ENCODE results near the gene DYSF.

The DYSF gene

GRCh38 chr2:71671895-71672825 is 218.8 kb downstream of the DYSF start:
- H3K36me3 ChIP-seq (ENCODE audit: low read depth): no peaks in the 10 kb centered on the region
- DNase-seq (ENCODE audit: low spot score): no peak
- peaks cover 3% of the 10 kb centered on the region for H3K4me1 ChIP-seq (ENCODE audit: insufficient read depth, poor library complexity, severe bottlenecking)
- ATAC-seq (ENCODE audit: low read depth): no peak
- H3K27ac ChIP-seq (ENCODE audit: poor library complexity, severe bottlenecking): no peak overlapping the region
- H3K27me3 ChIP-seq (ENCODE audit: insufficient read depth, poor library complexity, severe bottlenecking): no peaks in the 10 kb centered on the region
- TF ChIP-seq CTCF (IDR thresholded peaks at IDR 0.05; ENCODE audit: poor library complexity, severe bottlenecking): no peak
- H3K4me3 ChIP-seq (ENCODE audit: severe bottlenecking): no peak overlapping the region
- H3K9me3 ChIP-seq (ENCODE audit: severe bottlenecking): no peaks in the 10 kb centered on the region

DNA sequence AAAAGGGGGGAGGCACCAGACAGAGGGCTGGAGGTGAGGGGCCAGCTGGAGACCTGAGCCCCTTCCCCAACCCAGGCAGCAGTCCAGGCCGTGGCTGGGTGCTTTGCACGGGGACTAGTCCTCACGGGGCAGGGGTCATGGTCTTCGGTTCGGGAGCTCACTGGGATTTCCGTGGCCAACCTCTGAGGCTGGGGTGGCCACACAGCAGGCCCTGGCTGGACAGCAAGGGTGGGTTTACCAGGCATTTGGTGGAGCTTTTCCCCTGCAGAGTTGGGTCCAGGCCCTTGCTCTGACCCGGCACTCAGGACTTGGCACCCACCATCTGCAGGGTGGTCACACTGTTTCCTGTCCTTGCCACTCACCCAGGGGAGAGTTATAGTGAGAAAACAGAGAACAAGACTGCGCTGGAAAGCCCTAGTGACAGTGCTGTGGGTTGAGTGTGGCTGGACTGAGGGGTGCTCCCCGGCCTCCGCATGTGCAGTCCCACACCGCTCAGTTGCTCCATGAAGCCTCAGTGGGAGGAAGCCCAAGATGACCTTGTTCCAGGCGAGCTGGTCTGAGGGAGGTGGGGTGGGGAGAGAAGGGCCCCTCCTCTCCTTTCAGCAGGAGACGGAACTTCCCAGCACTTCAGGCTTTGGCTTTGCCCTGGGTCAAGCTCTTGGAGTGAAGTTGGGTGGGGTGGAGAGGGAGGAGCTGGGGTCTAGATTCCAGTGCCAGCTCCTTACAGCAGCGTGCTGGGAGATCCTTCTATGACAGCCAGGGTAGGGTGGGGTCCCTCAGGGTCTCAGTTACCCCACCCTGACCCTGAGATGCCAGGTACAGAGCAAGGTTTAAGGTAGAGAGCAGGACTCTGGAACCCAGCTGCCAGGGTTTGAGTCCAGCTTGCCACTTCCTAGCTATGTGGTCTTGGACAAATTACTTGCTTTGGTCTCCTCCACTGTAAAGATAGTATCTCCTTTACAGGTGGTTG is 219.8 kb downstream of the DYSF start:
- Histone ChIP-seq H3K9me3 (ENCODE audit: severe bottlenecking) (no peaks in the 10 kb centered on the region), H3K36me3 (ENCODE audit: low read depth) (no peaks in the 10 kb centered on the region), H3K27me3 (ENCODE audit: insufficient read depth, poor library complexity, severe bottlenecking) (no peaks in the 10 kb centered on the region), H3K4me3 (ENCODE audit: severe bottlenecking) (no peak overlapping the region), H3K4me1 (ENCODE audit: insufficient read depth, poor library complexity, severe bottlenecking) (peaks cover 3% of the 10 kb centered on the region), H3K27ac (ENCODE audit: poor library complexity, severe bottlenecking) (no peak overlapping the region)
- TF ChIP-seq CTCF (IDR thresholded peaks at IDR 0.05; ENCODE audit: poor library complexity, severe bottlenecking): no peak
- ATAC-seq (ENCODE audit: low read depth) (no peak), DNase-seq (ENCODE audit: low spot score) (no peak)

- no peak for ATAC-seq (ENCODE audit: low read depth)
- no peak overlapping the region for H3K27ac ChIP-seq (ENCODE audit: poor library complexity, severe bottlenecking)
- no peak for DNase-seq (ENCODE audit: low spot score)
- no peaks in the 10 kb centered on the region for H3K36me3 ChIP-seq (ENCODE audit: low read depth)
- TF ChIP-seq CTCF (IDR thresholded peaks at IDR 0.05; ENCODE audit: poor library complexity, severe bottlenecking): no peak
- H3K4me3 ChIP-seq (ENCODE audit: severe bottlenecking): no peak overlapping the region
- peaks cover 4% of the 10 kb centered on the region for H3K27me3 ChIP-seq (ENCODE audit: insufficient read depth, poor library complexity, severe bottlenecking)
- no peaks in the 10 kb centered on the region for H3K9me3 ChIP-seq (ENCODE audit: severe bottlenecking)
- H3K4me1 ChIP-seq (ENCODE audit: insufficient read depth, poor library complexity, severe bottlenecking): peaks cover 3% of the 10 kb centered on the region
Observed at GRCh38 chr2:71674158-71674851, 220.9 kb downstream of the DYSF start.

DNA sequence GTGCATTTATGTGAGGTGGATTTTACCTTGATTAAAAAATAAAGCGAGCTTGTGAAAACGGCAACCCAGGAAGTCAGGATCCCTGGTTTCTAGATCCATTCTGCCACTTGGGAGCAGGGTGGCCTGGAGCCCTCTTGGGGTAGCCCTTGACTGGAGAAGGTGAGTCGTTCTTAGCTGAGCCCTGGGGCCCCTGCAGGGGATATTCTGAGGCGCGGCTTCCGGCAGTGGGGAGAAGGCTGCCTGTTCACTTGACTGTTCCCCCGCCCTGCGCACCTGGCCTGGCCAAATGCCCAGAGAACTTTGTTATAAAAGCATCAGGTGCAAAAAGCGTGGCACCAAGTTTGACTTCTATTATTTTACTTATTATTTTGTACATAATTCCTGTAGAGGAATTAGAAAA is 221.9 kb downstream of the DYSF start:
- no peak overlapping the region for H3K4me3 ChIP-seq (ENCODE audit: severe bottlenecking)
- ATAC-seq (ENCODE audit: low read depth): peak; percentile 97
- no peak overlapping the region for H3K27ac ChIP-seq (ENCODE audit: poor library complexity, severe bottlenecking)
- H3K36me3 ChIP-seq (ENCODE audit: low read depth): no peaks in the 10 kb centered on the region
- H3K9me3 ChIP-seq (ENCODE audit: severe bottlenecking): no peaks in the 10 kb centered on the region
- DNase-seq (ENCODE audit: low spot score): peak; percentile 77
- no peak for TF ChIP-seq CTCF (IDR thresholded peaks at IDR 0.05; ENCODE audit: poor library complexity, severe bottlenecking)
- peaks cover 3% of the 10 kb centered on the region for H3K4me1 ChIP-seq (ENCODE audit: insufficient read depth, poor library complexity, severe bottlenecking)
- peaks cover 4% of the 10 kb centered on the region for H3K27me3 ChIP-seq (ENCODE audit: insufficient read depth, poor library complexity, severe bottlenecking)

All from RWPE2 (cell line).